ENCODE results near the gene ELMO2. TPM values are rescaled to one million over a fixed set of nuclear protein-coding genes. Genes with fewer than 3 reads are reported as not detected.

Gene ELMO2
- total RNA-seq, 1 donor from 2014 or later, result 35.6 TPM

GRCh38 chr20:46343348-46343974 lies 63.0 kb downstream of the ELMO2 start:
- TF ChIP-seq, protein P1, sequence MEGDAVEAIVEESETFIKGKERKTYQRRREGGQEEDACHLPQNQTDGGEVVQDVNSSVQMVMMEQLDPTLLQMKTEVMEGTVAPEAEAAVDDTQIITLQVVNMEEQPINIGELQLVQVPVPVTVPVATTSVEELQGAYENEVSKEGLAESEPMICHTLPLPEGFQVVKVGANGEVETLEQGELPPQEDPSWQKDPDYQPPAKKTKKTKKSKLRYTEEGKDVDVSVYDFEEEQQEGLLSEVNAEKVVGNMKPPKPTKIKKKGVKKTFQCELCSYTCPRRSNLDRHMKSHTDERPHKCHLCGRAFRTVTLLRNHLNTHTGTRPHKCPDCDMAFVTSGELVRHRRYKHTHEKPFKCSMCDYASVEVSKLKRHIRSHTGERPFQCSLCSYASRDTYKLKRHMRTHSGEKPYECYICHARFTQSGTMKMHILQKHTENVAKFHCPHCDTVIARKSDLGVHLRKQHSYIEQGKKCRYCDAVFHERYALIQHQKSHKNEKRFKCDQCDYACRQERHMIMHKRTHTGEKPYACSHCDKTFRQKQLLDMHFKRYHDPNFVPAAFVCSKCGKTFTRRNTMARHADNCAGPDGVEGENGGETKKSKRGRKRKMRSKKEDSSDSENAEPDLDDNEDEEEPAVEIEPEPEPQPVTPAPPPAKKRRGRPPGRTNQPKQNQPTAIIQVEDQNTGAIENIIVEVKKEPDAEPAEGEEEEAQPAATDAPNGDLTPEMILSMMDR (IDR thresholded peaks at IDR 0.05; ENCODE audit: unreplicated experiment), result no peak
- H3K4me3 Mint-ChIP-seq (ENCODE audit: unreplicated experiment), result no peak overlapping the region
- H3K36me3 Mint-ChIP-seq (ENCODE audit: low read depth, unreplicated experiment), result peaks cover 4% of the 10 kb centered on the region
- H3K4me1 Mint-ChIP-seq (ENCODE audit: unreplicated experiment), result peaks cover 11% of the 10 kb centered on the region
- H3K27ac Mint-ChIP-seq (ENCODE audit: unreplicated experiment), result no peak overlapping the region
- H3K9me3 Mint-ChIP-seq (ENCODE audit: unreplicated experiment), result no peaks in the 10 kb centered on the region
- H3K27me3 Mint-ChIP-seq (ENCODE audit: unreplicated experiment), result peaks cover 8% of the 10 kb centered on the region
- DNase-seq (ENCODE audit: low spot score), result no peak

- Mint-ChIP-seq H3K9me3 (ENCODE audit: unreplicated experiment) (no peaks in the 10 kb centered on the region), H3K27ac (ENCODE audit: unreplicated experiment) (no peak overlapping the region)
These were observed 63.7 kb downstream of the ELMO2 start for GRCh38 chr20:46342451-46343347.

GRCh38 chr20:46342010-46342378 lies 64.4 kb downstream of the ELMO2 start:
- peaks cover 5% of the 10 kb centered on the region for H3K27me3 Mint-ChIP-seq (ENCODE audit: unreplicated experiment)
- H3K36me3 Mint-ChIP-seq (ENCODE audit: low read depth, unreplicated experiment), result peaks cover 4% of the 10 kb centered on the region
- peaks cover 8% of the 10 kb centered on the region for H3K4me1 Mint-ChIP-seq (ENCODE audit: unreplicated experiment)
- no peaks in the 10 kb centered on the region for H3K9me3 Mint-ChIP-seq (ENCODE audit: unreplicated experiment)
- TF ChIP-seq, protein P1 (IDR thresholded peaks at IDR 0.05; ENCODE audit: unreplicated experiment), result no peak
- H3K27ac Mint-ChIP-seq (ENCODE audit: unreplicated experiment), result no peak overlapping the region
- H3K4me3 Mint-ChIP-seq (ENCODE audit: unreplicated experiment), result no peak overlapping the region
- no peak for DNase-seq (ENCODE audit: low spot score)

More at GRCh38 chr20:46342451-46343347, 63.7 kb downstream of the ELMO2 start:
- peaks cover 9% of the 10 kb centered on the region for H3K4me1 Mint-ChIP-seq (ENCODE audit: unreplicated experiment)
- peaks cover 7% of the 10 kb centered on the region for H3K27me3 Mint-ChIP-seq (ENCODE audit: unreplicated experiment)
- H3K4me3 Mint-ChIP-seq (ENCODE audit: unreplicated experiment), result no peak overlapping the region
- peaks cover 4% of the 10 kb centered on the region for H3K36me3 Mint-ChIP-seq (ENCODE audit: low read depth, unreplicated experiment)
- no peak for DNase-seq (ENCODE audit: low spot score)
- TF ChIP-seq, protein P1 (IDR thresholded peaks at IDR 0.05; ENCODE audit: unreplicated experiment), result no peak

- peaks cover 4% of the 10 kb centered on the region for H3K36me3 Mint-ChIP-seq (ENCODE audit: low read depth, unreplicated experiment)
- no peaks in the 10 kb centered on the region for H3K9me3 Mint-ChIP-seq (ENCODE audit: unreplicated experiment)
- no peak overlapping the region for H3K27ac Mint-ChIP-seq (ENCODE audit: unreplicated experiment)
- TF ChIP-seq, protein P1 (IDR thresholded peaks at IDR 0.05; ENCODE audit: unreplicated experiment), result no peak
- no peak for DNase-seq (ENCODE audit: low spot score)
- H3K27me3 Mint-ChIP-seq (ENCODE audit: unreplicated experiment), result peaks cover 5% of the 10 kb centered on the region
- H3K4me1 Mint-ChIP-seq (ENCODE audit: unreplicated experiment), result peaks cover 6% of the 10 kb centered on the region
- no peak overlapping the region for H3K4me3 Mint-ChIP-seq (ENCODE audit: unreplicated experiment)
These were observed 65.1 kb downstream of the ELMO2 start for GRCh38 chr20:46341074-46342009.
